Tibial nerve (tissue), 4 donors: ENCODE results near the gene KRT77. TPM values are rescaled to one million over a fixed set of nuclear protein-coding genes. Genes with fewer than 3 reads are reported as not detected.

ENCODE experiments used
- DNase-seq, 2 donors: peaks; one replicate each; pipeline ENCODE4 v3.0.0-alpha.2; 2019; ENCODE audit warnings: low spot score in 2 of 2
- H3K27ac ChIP-seq, 4 donors: fragments of 200-600 bp; sonication (generic) in 3 of 4; one replicate each; pipeline ENCODE4 v1.5.1; 2017 to 2019; ENCODE audit warnings: mild to moderate bottlenecking in 1 of 4
- H3K27me3 ChIP-seq, 2 donors: fragments of 200-600 bp; sonication (generic) in 1 of 2; one replicate each; pipeline versions ENCODE4 v1.5.1 to v1.6.0; 2017 to 2019
- H3K36me3 ChIP-seq, 3 donors: fragments of 200-600 bp; sonication (generic); one replicate each; pipeline ENCODE4 v1.5.1; 2018 to 2019
- H3K4me1 ChIP-seq, 4 donors: fragments of 200-600 bp; sonication (generic) in 3 of 4; one replicate each; pipeline ENCODE4 v1.5.1; 2017 to 2019
- H3K4me3 ChIP-seq, 4 donors: fragments of 200-600 bp; sonication (generic) in 3 of 4; one replicate each; pipeline ENCODE4 v1.5.1; 2017 to 2019; ENCODE audit warnings: mild to moderate bottlenecking in 1 of 4, moderate library complexity in 1 of 4
- H3K9me3 ChIP-seq, 4 donors: fragments of 200-600 bp; sonication (generic) in 3 of 4; one replicate each; pipeline ENCODE4 v1.5.1; 2017 to 2019
- EP300 ChIP-seq, 2 donors: sonication (generic); formaldehyde crosslinking; IDR thresholded peaks; one replicate each; pipeline ENCODE4 v1.6.1; 2017; ENCODE audit warnings: antibody characterized with exemption in 2 of 2, mild to moderate bottlenecking in 1 of 2
- POLR2A ChIP-seq, 2 donors: fragments of 450-650 bp; IDR thresholded peaks; one replicate each; pipeline ENCODE4 v1.6.1; 2017; ENCODE audit warnings: antibody characterized with exemption in 2 of 2, mild to moderate bottlenecking in 2 of 2, moderate library complexity in 2 of 2
- WGBS, 2 donors: methylation state at CpG; one replicate each; pipeline ENCODE4 v1.1.5; 2018; 5-methylcytosine and 5-hydroxymethylcytosine counted together
- total RNA-seq, 4 donors: library from RNA; depleted of rRNA; stranded (reverse); fragments of >200 nt; gene quantifications; one replicate each; pipeline ENCODE4 v1.1.0, GENCODE V29; 2016
- TF ChIP-seq, protein P1 (sequence below), 5 experiments: fragments of 200-600 bp in 3 of 5; fragments of 450-650 bp in 2 of 5; sonication (generic) in 3 of 5; IDR thresholded peaks; one replicate each; pipeline ENCODE4 v1.5.1; 2016 to 2019; ENCODE audit warnings: antibody characterized with exemption in 5 of 5, mild to moderate bottlenecking in 3 of 5, moderate library complexity in 2 of 5

KRT77 gene
- total RNA-seq, 4 donors from 2014 or later, result not detected

DNA sequence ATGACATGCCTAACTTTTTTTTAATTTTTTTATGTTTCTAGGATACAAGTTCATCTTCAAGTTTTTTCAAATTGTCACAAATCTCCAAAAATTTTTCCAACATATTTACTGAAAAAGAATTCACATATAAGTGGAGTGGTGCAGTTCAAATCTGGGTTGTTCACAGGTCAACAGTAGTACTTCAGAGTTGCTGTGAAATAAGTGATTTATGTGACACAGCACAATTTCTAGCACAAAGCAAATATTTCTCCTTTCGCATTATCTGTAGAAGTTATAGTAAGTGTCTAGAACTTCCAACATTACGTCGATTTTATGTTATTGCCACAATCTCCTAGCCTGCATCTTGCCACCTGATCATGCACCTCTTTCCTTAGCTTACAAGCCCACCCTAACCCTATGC lies 41.7 kb downstream of the KRT77 start:
- Histone ChIP-seq H3K27me3 (peaks cover 0 to 12% of the 10 kb centered on the region in 2 donors), H3K36me3 (no peaks in the 10 kb centered on the region), H3K27ac (no peak overlapping the region), H3K9me3 (no peaks in the 10 kb centered on the region), H3K4me3 (no peak overlapping the region), H3K4me1 (no peaks in the 10 kb centered on the region)
- no peak for DNase-seq
- WGBS, 2 donors, result 92 to 99% methylated on average over 3 of the region's 3 CpGs
- TF ChIP-seq, protein P1, sequence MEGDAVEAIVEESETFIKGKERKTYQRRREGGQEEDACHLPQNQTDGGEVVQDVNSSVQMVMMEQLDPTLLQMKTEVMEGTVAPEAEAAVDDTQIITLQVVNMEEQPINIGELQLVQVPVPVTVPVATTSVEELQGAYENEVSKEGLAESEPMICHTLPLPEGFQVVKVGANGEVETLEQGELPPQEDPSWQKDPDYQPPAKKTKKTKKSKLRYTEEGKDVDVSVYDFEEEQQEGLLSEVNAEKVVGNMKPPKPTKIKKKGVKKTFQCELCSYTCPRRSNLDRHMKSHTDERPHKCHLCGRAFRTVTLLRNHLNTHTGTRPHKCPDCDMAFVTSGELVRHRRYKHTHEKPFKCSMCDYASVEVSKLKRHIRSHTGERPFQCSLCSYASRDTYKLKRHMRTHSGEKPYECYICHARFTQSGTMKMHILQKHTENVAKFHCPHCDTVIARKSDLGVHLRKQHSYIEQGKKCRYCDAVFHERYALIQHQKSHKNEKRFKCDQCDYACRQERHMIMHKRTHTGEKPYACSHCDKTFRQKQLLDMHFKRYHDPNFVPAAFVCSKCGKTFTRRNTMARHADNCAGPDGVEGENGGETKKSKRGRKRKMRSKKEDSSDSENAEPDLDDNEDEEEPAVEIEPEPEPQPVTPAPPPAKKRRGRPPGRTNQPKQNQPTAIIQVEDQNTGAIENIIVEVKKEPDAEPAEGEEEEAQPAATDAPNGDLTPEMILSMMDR (IDR thresholded peaks at IDR 0.05), result no peak
- TF ChIP-seq EP300 (IDR thresholded peaks at IDR 0.05), result no peak
- no peak for TF ChIP-seq POLR2A (IDR thresholded peaks at IDR 0.05)

DNA sequence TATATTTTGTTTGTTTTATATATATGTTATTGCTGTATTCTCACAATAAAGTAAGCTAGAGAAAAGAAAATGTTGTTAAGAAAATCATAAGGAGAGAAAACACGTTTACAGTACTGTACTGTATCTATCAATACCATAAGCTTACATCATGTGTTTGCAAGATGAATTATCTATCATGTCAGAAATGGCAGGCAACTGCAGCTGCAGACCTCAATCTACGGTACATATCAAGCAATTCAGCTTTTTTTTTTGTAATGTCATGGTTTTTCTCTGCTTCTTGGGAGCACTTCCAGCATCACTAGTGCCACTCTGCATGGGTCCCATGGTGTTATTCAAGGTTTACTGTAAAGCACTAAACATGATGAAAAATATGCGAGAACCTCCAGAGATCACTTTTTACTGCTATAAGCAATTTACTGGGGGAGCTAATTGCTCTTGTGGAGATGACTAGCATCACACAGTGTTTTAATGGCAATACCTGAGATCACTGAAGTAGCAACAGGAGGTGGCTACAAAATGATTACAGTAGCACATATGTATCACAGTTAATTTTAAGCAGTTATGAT lies 42.3 kb downstream of the KRT77 start:
- 69 to 72% methylated on average over 3 of the region's 3 CpGs for WGBS, 2 donors
- TF ChIP-seq EP300 (IDR thresholded peaks at IDR 0.05) (no peak), POLR2A (IDR thresholded peaks at IDR 0.05) (no peak)
- TF ChIP-seq, protein P1 (IDR thresholded peaks at IDR 0.05), result no peak

DNA sequence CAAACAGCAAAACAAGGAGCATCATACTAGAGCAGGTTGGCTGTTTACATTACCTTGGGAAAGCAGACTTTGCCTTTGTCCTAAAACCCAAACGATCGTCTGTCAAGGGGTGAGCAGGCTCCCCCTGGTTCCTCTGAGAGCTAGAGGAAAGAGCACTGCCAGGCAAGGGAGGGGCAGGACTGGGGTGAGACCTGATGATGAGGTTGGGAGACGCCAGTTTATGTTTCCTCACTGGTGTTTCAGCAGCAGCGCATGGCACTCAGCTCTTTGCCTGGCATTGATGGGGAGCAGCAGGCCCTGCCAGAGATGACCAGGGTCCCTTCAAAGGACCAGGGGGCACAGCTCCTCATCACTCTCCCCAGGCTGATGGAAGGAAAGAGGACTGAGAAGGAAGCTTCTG lies 43.4 kb downstream of the KRT77 start:
- Histone ChIP-seq H3K4me1 (no peaks in the 10 kb centered on the region), H3K27me3 (peaks cover 0 to 10% of the 10 kb centered on the region in 2 donors), H3K27ac (no peak overlapping the region), H3K9me3 (no peaks in the 10 kb centered on the region), H3K4me3 (no peak overlapping the region), H3K36me3 (no peaks in the 10 kb centered on the region)
- TF ChIP-seq EP300 (IDR thresholded peaks at IDR 0.05) (no peak), POLR2A (IDR thresholded peaks at IDR 0.05) (no peak)
- TF ChIP-seq, protein P1 (IDR thresholded peaks at IDR 0.05), result no peak
- WGBS, 2 donors, result 74 to 88% methylated on average over 3 to 4 of the region's 4 CpGs
- DNase-seq, result no peak

More for the DNA sequence above, 42.3 kb downstream of the KRT77 start:
- H3K27ac ChIP-seq, result no peak overlapping the region
- no peaks in the 10 kb centered on the region for H3K9me3 ChIP-seq
- H3K36me3 ChIP-seq, result no peaks in the 10 kb centered on the region
- no peak for DNase-seq
- peaks cover 0 to 10% of the 10 kb centered on the region in 2 donors for H3K27me3 ChIP-seq
- H3K4me1 ChIP-seq, result no peaks in the 10 kb centered on the region
- H3K4me3 ChIP-seq, result no peak overlapping the region

DNA sequence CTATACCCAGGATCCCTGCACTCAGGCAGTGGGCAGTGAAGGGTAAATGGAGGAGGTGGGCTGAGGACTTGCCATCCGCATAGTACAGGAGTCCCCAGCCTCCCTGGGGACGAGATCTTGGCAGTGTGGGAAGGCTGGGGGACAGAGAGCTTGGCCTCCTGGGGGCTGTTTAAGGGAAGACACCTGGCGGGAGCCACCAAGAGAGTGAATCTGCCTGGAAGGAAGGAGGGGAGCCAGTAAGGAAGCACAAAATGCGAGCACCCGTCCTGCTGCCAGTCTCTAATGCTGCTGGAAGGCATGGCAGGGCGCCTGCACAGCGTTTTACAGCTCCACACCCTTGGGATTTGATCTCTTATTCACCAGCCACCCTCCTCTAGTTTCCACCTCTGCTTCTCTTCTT lies 43.9 kb downstream of the KRT77 start:
- H3K27ac ChIP-seq, result no peak overlapping the region
- H3K4me1 ChIP-seq, result no peaks in the 10 kb centered on the region
- H3K27me3 ChIP-seq, result peaks cover 0 to 14% of the 10 kb centered on the region in 2 donors
- TF ChIP-seq EP300 (IDR thresholded peaks at IDR 0.05), result no peak
- no peak for TF ChIP-seq POLR2A (IDR thresholded peaks at IDR 0.05)
- TF ChIP-seq, protein P1 (IDR thresholded peaks at IDR 0.05), result no peak
- H3K9me3 ChIP-seq, result no peaks in the 10 kb centered on the region
- WGBS, 2 donors, result 56 to 71% methylated on average over 7 of the region's 7 CpGs
- no peak overlapping the region for H3K4me3 ChIP-seq
- DNase-seq, result no peak
- H3K36me3 ChIP-seq, result no peaks in the 10 kb centered on the region

DNA sequence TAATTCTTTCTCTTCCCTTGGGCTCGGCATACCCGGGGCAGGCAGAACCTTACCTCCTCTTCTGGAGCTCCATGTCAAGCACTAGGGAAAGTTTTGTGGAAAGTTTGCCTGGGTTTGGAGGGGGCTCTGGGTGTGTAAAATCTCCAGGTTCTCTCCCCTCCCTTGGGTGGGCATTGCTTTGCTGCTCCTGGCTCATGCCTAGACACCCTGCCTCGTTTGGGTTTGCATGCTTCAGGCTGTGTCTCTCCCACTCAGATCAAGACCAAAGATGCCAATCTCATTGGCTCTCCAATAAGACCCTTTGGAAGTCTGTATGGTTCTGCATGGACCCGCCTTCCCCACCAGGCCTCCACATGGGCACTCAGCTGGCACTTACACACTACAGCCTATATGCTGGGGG lies 45.1 kb downstream of the KRT77 start:
- WGBS, 2 donors, result 68 to 71% methylated on average over 4 of the region's 4 CpGs
- no peak for DNase-seq
- H3K9me3 ChIP-seq, result no peaks in the 10 kb centered on the region
- H3K27ac ChIP-seq, result no peak overlapping the region
- TF ChIP-seq EP300 (IDR thresholded peaks at IDR 0.05) (no peak), POLR2A (IDR thresholded peaks at IDR 0.05) (no peak)
- TF ChIP-seq, protein P1 (IDR thresholded peaks at IDR 0.05), result no peak
- H3K36me3 ChIP-seq, result no peaks in the 10 kb centered on the region
- H3K4me3 ChIP-seq, result no peak overlapping the region
- no peaks in the 10 kb centered on the region for H3K4me1 ChIP-seq
- H3K27me3 ChIP-seq, result peaks cover 0 to 12% of the 10 kb centered on the region in 2 donors
